ENCODE results near the gene MRM2. TPM values are rescaled to one million over a fixed set of nuclear protein-coding genes. Genes with fewer than 3 reads are reported as not detected.

MRM2 gene
- total and polyA plus RNA-seq, 10 of the 15 experiments (the other 5 are each of a cell fraction or from before 2014, with no cell fraction given) = 43.2 to 128 (median 71.4) TPM

GRCh38 chr7:2209146-2209960, 32.7 kb downstream of the MRM2 start (continued):
- TF ChIP-seq ZNF687 (IDR thresholded peaks at IDR 0.05) = peak; percentile 77
- peak in 1 of 2 experiments; percentile 53; a peak in 1 of 4 replicates for TF ChIP-seq EP300 (IDR thresholded peaks at IDR 0.05; ENCODE audit: borderline replicate concordance in 1 of 2, control insufficient read depth in 1 of 2, low read depth in 2 of 2, low read length in 2 of 2)
- peak; percentile 46 for TF ChIP-seq RELA (IDR thresholded peaks at IDR 0.05; ENCODE audit: borderline replicate concordance, partially characterized antibody)
- no peak for TF ChIP-seq SRF (IDR thresholded peaks at IDR 0.05; ENCODE audit: low read depth in 2 of 2, low read length in 2 of 2)
- peak; percentile 91 for TF ChIP-seq RUNX3 (IDR thresholded peaks at IDR 0.05; ENCODE audit: low read length)
- peak; percentile 65 for TF ChIP-seq EED (IDR thresholded peaks at IDR 0.05; ENCODE audit: low read depth)
- TF ChIP-seq YBX1 (IDR thresholded peaks at IDR 0.05) = no peak
- no peak for TF ChIP-seq IRF5 (IDR thresholded peaks at IDR 0.05; ENCODE audit: borderline replicate concordance)
